Right lobe of liver (tissue), 4 donors: ENCODE results near the gene CDC42EP5.

Source experiments
- CTCF ChIP-seq, 4 donors: fragments of 200-600 bp in 3 of 4; fragments of 450-650 bp in 1 of 4; IDR thresholded peaks; one replicate each; pipeline versions ENCODE4 v1.5.1 to v1.8.0; 2016 to 2022; ENCODE audit warnings: antibody characterized with exemption in 4 of 4, mild to moderate bottlenecking in 2 of 4
- POLR2A ChIP-seq: fragments of 450-650 bp; IDR thresholded peaks from one replicate; pipeline ENCODE4 v1.6.1; 2017; ENCODE audit warnings: antibody characterized with exemption, mild to moderate bottlenecking
- donor health status: DM: no; HTN: no; CAD: no.
- donor health status: DM: no; HTN: no; CAD: no.
- donor health status: DM: no; HTN: yes; CAD: no.

DNA sequence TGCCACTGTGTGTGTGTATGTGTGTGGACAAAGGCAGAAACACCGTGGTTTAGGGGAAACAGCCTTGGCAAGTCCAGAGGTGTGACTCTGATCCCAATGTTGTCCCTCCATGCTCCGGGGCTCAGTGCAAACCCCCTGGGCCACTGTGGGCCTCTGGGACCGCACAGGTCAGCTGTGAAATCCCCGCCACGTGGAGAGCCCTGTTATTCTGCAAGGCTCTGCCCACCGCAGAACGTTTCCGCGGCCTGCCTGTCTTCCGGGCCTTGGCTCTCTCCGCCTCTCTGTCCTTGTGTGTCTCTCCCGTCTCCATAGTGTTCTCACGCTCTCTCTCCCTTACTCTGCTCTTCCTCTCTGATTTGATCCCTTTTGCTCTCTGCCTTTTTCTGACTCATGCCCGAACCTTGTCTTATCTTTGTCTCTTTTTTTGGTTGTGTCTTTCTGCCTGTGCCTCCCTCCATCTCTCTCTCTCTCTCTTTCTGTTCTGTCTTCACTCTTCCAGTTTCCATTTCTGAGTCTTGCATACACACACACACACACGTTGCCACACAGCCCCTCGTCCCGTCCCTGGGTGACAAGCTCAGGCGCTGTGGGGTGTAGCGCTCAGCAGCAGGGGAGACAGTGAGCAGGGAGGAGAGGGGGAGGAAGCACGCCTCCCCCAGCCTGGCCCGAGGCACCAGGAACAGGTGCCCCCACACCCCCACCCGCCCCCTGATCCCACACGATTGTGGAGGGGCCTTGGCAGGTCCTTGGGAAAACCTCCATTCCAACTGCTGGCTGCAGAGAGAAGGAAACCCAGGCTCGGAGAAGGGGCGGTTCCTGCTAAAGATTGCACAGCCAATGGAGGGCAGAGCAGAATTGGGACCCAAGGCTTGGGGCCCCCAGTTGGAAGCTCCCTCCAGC, 54.8 kb downstream of the CDC42EP5 start:
- TF ChIP-seq CTCF (IDR thresholded peaks at IDR 0.05): no peak
- no peak for TF ChIP-seq POLR2A
